Caco-2 (cell line): ENCODE data around the gene STAB1. TPM values are rescaled to one million over a fixed set of nuclear protein-coding genes. Genes with fewer than 3 reads are reported as not detected.

Source experiments
- BruUV-seq: library from RNA; stranded (reverse); fragments of 400-500 nt; replicated peaks from 2 replicates; lab custom pipeline; 2021; lab: Mats Ljungman, UMichigan
- CTCF ChIA-PET: fragments of 300-600 bp; sonication (Branson Sonifier 250); formaldehyde crosslinking; loops from one replicate; lab custom pipeline; 2022; ENCODE audit warnings: antibody characterized with exemption; lab: Charles Lee
- POLR2A ChIA-PET: fragments of 300-600 bp; sonication (Branson Sonifier 250); formaldehyde crosslinking; loops from one replicate; lab custom pipeline; 2022; ENCODE audit warnings: antibody characterized with exemption; lab: Charles Lee
- DNase-seq, 2 experiments: peaks; one replicate each; pipeline versions ENCODE4 v3.0.0 to v3.0.0-alpha.2; 2020 to 2022
- H3K27me3 ChIP-seq: replicated peaks from 2 replicates; pipeline ENCODE4 v1.6.0; 2011; ENCODE audit warnings: low read length; ENCODE audit not compliant: control insufficient read depth, insufficient read depth
- H3K36me3 ChIP-seq: 2 replicates; pipeline ENCODE4 v1.5.1; 2011; ENCODE audit warnings: low read length; ENCODE audit not compliant: control insufficient read depth, insufficient read depth
- H3K4me1 ChIP-seq: fragments of 250-450 bp; sonication (Bioruptor Pico); 2 replicates; pipeline ENCODE4 v1.5.1; 2020; ENCODE audit warnings: mild to moderate bottlenecking
- H3K4me3 ChIP-seq: 2 replicates; pipeline ENCODE4 v1.5.1; 2011; ENCODE audit warnings: low read depth, mild to moderate bottlenecking, control low read depth, low read length
- H3K9me3 ChIP-seq: fragments of 250-450 bp; sonication (Bioruptor Pico); 2 replicates; pipeline ENCODE4 v1.5.1; 2020; ENCODE audit warnings: mild to moderate bottlenecking, moderate library complexity
- H3K27ac Mint-ChIP-seq: one replicate; pipeline ENCODE4 v1.8.0; 2022; ENCODE audit warnings: mixed read lengths; ENCODE audit not compliant: unreplicated experiment
- H3K27me3 Mint-ChIP-seq: one replicate; pipeline ENCODE4 v1.8.0; 2022; ENCODE audit warnings: mixed read lengths; ENCODE audit not compliant: insufficient read depth, unreplicated experiment
- H3K36me3 Mint-ChIP-seq: one replicate; pipeline ENCODE4 v1.8.0; 2022; ENCODE audit warnings: mild to moderate bottlenecking, mixed read lengths; ENCODE audit not compliant: insufficient read depth, unreplicated experiment
- H3K4me1 Mint-ChIP-seq: one replicate; pipeline ENCODE4 v1.8.0; 2022; ENCODE audit warnings: low read depth, mixed read lengths; ENCODE audit not compliant: unreplicated experiment
- H3K4me3 Mint-ChIP-seq: one replicate; pipeline ENCODE4 v1.8.0; 2022; ENCODE audit warnings: mild to moderate bottlenecking, moderate library complexity, mixed read lengths; ENCODE audit not compliant: unreplicated experiment
- H3K9me3 Mint-ChIP-seq: one replicate; pipeline ENCODE4 v1.8.0; 2022; ENCODE audit warnings: mixed read lengths; ENCODE audit not compliant: unreplicated experiment
- intact Hi-C: fragments of 100-400 bp; cut with micrococcal nuclease; formaldehyde crosslinking; loops from one replicate; pipeline ENCODE4 v1.10.0; 2022; ENCODE audit not compliant: unreplicated experiment
- total RNA-seq: library from RNA; stranded (reverse); gene quantifications from 2 replicates; pipeline ENCODE4 v1.2.3, GENCODE V29; 2022
- TF ChIP-seq, protein P1 (sequence below), 2 experiments: fragments of 200-600 bp in 1 of 2; IDR thresholded peaks; 1 replicate in 1 of 2; 2 replicates in 1 of 2; pipeline versions ENCODE4 v1.5.1 to v1.8.0; 2011 to 2022; ENCODE audit warnings: antibody characterized with exemption in 1 of 2, control low read depth in 1 of 2, inconsistent platforms in 1 of 2, low read depth in 1 of 2, low read length in 1 of 2, mild to moderate bottlenecking in 1 of 2, moderate library complexity in 1 of 2; ENCODE audit not compliant: insufficient read depth in 1 of 2, severe bottlenecking in 1 of 2, unreplicated experiment in 1 of 2

STAB1 gene
- total RNA-seq, 1 experiment from 2014 or later = 0.39 TPM

- no peak for DNase-seq
- H3K9me3 ChIP-seq = no peaks in the 10 kb centered on the region
- no peak overlapping the region for H3K4me3 ChIP-seq
- Mint-ChIP-seq H3K27ac (no peak overlapping the region), H3K27me3 (no peaks in the 10 kb centered on the region), H3K9me3 (no peaks in the 10 kb centered on the region), H3K4me1 (no peaks in the 10 kb centered on the region), H3K4me3 (no peak overlapping the region), H3K36me3 (peaks cover 35% of the 10 kb centered on the region)
- TF ChIP-seq, protein P1, sequence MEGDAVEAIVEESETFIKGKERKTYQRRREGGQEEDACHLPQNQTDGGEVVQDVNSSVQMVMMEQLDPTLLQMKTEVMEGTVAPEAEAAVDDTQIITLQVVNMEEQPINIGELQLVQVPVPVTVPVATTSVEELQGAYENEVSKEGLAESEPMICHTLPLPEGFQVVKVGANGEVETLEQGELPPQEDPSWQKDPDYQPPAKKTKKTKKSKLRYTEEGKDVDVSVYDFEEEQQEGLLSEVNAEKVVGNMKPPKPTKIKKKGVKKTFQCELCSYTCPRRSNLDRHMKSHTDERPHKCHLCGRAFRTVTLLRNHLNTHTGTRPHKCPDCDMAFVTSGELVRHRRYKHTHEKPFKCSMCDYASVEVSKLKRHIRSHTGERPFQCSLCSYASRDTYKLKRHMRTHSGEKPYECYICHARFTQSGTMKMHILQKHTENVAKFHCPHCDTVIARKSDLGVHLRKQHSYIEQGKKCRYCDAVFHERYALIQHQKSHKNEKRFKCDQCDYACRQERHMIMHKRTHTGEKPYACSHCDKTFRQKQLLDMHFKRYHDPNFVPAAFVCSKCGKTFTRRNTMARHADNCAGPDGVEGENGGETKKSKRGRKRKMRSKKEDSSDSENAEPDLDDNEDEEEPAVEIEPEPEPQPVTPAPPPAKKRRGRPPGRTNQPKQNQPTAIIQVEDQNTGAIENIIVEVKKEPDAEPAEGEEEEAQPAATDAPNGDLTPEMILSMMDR (IDR thresholded peaks at IDR 0.05; ENCODE audit: insufficient read depth in 1 of 2, low read depth in 1 of 2, low read length in 1 of 2, severe bottlenecking in 1 of 2, unreplicated experiment in 1 of 2) = no peak
- BruUV-seq = no TSS peak
- ChIA-PET CTCF (no interaction called here), POLR2A (no interaction called here)
- no peaks in the 10 kb centered on the region for H3K27me3 ChIP-seq
- intact Hi-C loops = no loop called here
- H3K4me1 ChIP-seq = peaks cover 5% of the 10 kb centered on the region; the same call in 1 of the 2 replicates
- H3K36me3 ChIP-seq = peaks cover 4% of the 10 kb centered on the region
Measured at GRCh38 chr3:52523386-52524257, 28.5 kb downstream of the STAB1 start.

DNA sequence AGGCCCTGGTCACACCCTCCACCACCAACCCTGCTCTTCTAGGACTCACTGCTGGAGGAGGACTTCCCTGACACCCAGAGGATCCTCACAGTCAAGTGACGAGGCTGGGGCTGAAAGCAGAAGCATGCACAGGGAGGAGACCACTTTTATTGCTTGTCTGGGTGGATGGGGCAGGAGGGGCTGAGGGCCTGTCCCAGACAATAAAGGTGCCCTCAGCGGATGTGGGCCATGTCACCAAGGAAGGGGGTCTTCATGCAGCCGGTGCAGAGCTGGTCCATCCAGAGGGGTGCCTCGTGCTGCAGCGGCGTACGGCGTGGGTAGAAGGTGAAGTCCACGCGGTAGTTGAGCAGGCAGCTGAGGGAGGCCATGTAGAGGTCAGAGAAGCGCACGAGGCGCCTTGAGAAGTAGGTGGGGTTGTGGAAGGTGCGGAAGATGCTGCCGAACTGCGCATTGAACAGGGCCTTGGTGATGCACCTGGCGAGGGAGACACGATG is 29.2 kb downstream of the STAB1 start:
- TF ChIP-seq, protein P1 (IDR thresholded peaks at IDR 0.05; ENCODE audit: insufficient read depth in 1 of 2, low read depth in 1 of 2, low read length in 1 of 2, severe bottlenecking in 1 of 2, unreplicated experiment in 1 of 2) = no peak
- H3K4me3 ChIP-seq = no peak overlapping the region
- H3K4me1 ChIP-seq = peaks cover 5% of the 10 kb centered on the region; the same call in 1 of the 2 replicates
- DNase-seq = no peak
- no TSS peak for BruUV-seq
- ChIA-PET CTCF (no interaction called here), POLR2A (no interaction called here)
- intact Hi-C loops = no loop called here
- Mint-ChIP-seq H3K27me3 (no peaks in the 10 kb centered on the region), H3K36me3 (peaks cover 42% of the 10 kb centered on the region), H3K27ac (no peak overlapping the region), H3K4me1 (no peaks in the 10 kb centered on the region), H3K9me3 (no peaks in the 10 kb centered on the region), H3K4me3 (no peak overlapping the region)
- H3K36me3 ChIP-seq = peaks cover 5% of the 10 kb centered on the region
- no peaks in the 10 kb centered on the region for H3K27me3 ChIP-seq
- no peaks in the 10 kb centered on the region for H3K9me3 ChIP-seq

GRCh38 chr3:52524752-52525679 is 29.9 kb downstream of the STAB1 start:
- Histone ChIP-seq H3K4me1 (peaks cover 5% of the 10 kb centered on the region; the same call in 1 of the 2 replicates), H3K27me3 (no peaks in the 10 kb centered on the region), H3K4me3 (no peak overlapping the region), H3K36me3 (peaks cover 5% of the 10 kb centered on the region), H3K9me3 (no peaks in the 10 kb centered on the region)
- no peaks in the 10 kb centered on the region for H3K27me3 Mint-ChIP-seq
- H3K9me3 Mint-ChIP-seq = no peaks in the 10 kb centered on the region
- no peak for DNase-seq
- H3K4me1 Mint-ChIP-seq = no peaks in the 10 kb centered on the region
- TSS peak; percentile 41 for BruUV-seq
- H3K36me3 Mint-ChIP-seq = peaks cover 49% of the 10 kb centered on the region
- CTCF ChIA-PET = no interaction called here
- POLR2A ChIA-PET = no interaction called here
- H3K27ac Mint-ChIP-seq = no peak overlapping the region
- TF ChIP-seq, protein P1 (IDR thresholded peaks at IDR 0.05; ENCODE audit: insufficient read depth in 1 of 2, low read depth in 1 of 2, low read length in 1 of 2, severe bottlenecking in 1 of 2, unreplicated experiment in 1 of 2) = no peak
- no peak overlapping the region for H3K4me3 Mint-ChIP-seq
- intact Hi-C loops = no loop called here
